GM12878 (cell line): Measurements from ENCODE around the gene DAGLA. TPM values are rescaled to one million over a fixed set of nuclear protein-coding genes. Genes with fewer than 3 reads are reported as not detected.

ENCODE experiments used
- ATAC-seq: fragments of 200-7000 bp; cut with Tn5 transposase; 3 replicates; pipeline ENCODE4 v1.9.1; 2020; ENCODE audit warnings: mild to moderate bottlenecking, moderate library complexity
- BruUV-seq: library from RNA; stranded (reverse); fragments of 400-500 nt; replicated peaks from 2 replicates; lab custom pipeline; 2021; lab: Mats Ljungman, UMichigan
- CTCF ChIA-PET: fragments of 300-600 bp; sonication (Branson Sonifier 250); formaldehyde crosslinking; extraction: SDS; loops from one replicate; lab custom pipeline; 2021; ENCODE audit warnings: inconsistent platforms; lab: Yijun Ruan, JAX
- POLR2A ChIA-PET: fragments of 350-600 bp; formaldehyde crosslinking; extraction: SDS; loops from one replicate; lab custom pipeline; 2021; ENCODE audit warnings: inconsistent platforms; lab: Charles Lee
- RAD21 ChIA-PET: fragments of 300-600 bp; sonication (Branson Sonifier 250); formaldehyde crosslinking; loops from one replicate; lab custom pipeline; 2023; ENCODE audit warnings: antibody characterized with exemption; ENCODE audit not compliant: unreplicated experiment; lab: Charles Lee
- SMC1A ChIA-PET: fragments of 300-600 bp; sonication (Branson Sonifier 250); formaldehyde crosslinking; loops from one replicate; lab custom pipeline; 2023; ENCODE audit not compliant: unreplicated experiment, uncharacterized antibody; lab: Charles Lee
- DNase-seq: peaks from one replicate; pipeline ENCODE4 v3.0.0-alpha.2; 2011; ENCODE audit warnings: low read depth, low spot score
- FAIRE-seq: peaks from 3 replicates; lab custom pipeline; 2011; peaks lifted over from hg19 to GRCh38; lab: Jason Lieb, UNC
- H2AFZ ChIP-seq: 2 replicates; pipeline ENCODE4 v1.6.0; 2011; ENCODE audit warnings: low read depth, low read length, control low read depth; ENCODE audit not compliant: control insufficient read depth
- H3K27ac ChIP-seq: 2 replicates; pipeline ENCODE4 v1.5.1; 2011; ENCODE audit warnings: control low read depth; ENCODE audit not compliant: control insufficient read depth, insufficient read depth
- H3K27me3 ChIP-seq, 2 experiments: replicated peaks in 1 of 2; 2 replicates each; pipeline versions ENCODE4 v1.6.0 to v1.6.1; 2011; ENCODE audit warnings: low read length in 1 of 2; ENCODE audit not compliant: control insufficient read depth in 2 of 2, insufficient read depth in 2 of 2
- H3K36me3 ChIP-seq, 2 experiments: 2 replicates each; pipeline ENCODE4 v1.5.1; 2011; ENCODE audit warnings: low read length in 1 of 2; ENCODE audit not compliant: control insufficient read depth in 2 of 2, insufficient read depth in 2 of 2
- H3K4me1 ChIP-seq: 2 replicates; pipeline ENCODE4 v1.6.1; 2011; ENCODE audit warnings: mild to moderate bottlenecking, low read length, moderate library complexity, mixed read lengths; ENCODE audit not compliant: control insufficient read depth, insufficient read depth
- H3K4me2 ChIP-seq: 2 replicates; pipeline ENCODE4 v1.6.0; 2011; ENCODE audit warnings: control low read depth; ENCODE audit not compliant: control insufficient read depth, insufficient read depth
- H3K4me3 ChIP-seq: fragments of 200-600 bp; sonication (generic); 2 replicates; pipeline ENCODE4 v1.5.1; 2016
- H3K79me2 ChIP-seq: 2 replicates; pipeline ENCODE4 v1.6.0; 2011; ENCODE audit warnings: low read length; ENCODE audit not compliant: control insufficient read depth, insufficient read depth
- H3K9ac ChIP-seq: 2 replicates; pipeline ENCODE4 v1.8.0; 2011; ENCODE audit warnings: low read length, control low read depth, mixed read lengths; ENCODE audit not compliant: control insufficient read depth, insufficient read depth
- H3K9me3 ChIP-seq: replicated peaks from 3 replicates; pipeline ENCODE4 v1.5.1; 2011; ENCODE audit warnings: mild to moderate bottlenecking, low read length; ENCODE audit not compliant: control insufficient read depth, insufficient read depth
- H4K20me1 ChIP-seq: 2 replicates; pipeline ENCODE4 v1.6.0; 2011; ENCODE audit not compliant: control insufficient read depth, insufficient read depth
- EGR1 ChIP-seq, 2 experiments: IDR thresholded peaks; 1 replicate in 1 of 2; 2 replicates in 1 of 2; pipeline ENCODE4 v1.6.1; 2011 to 2012; ENCODE audit warnings: low read depth in 2 of 2, low read length in 2 of 2, borderline replicate concordance in 1 of 2, mild to moderate bottlenecking in 1 of 2, moderate library complexity in 1 of 2
- IKZF2 ChIP-seq, 2 experiments: fragments of 450-650 bp; IDR thresholded peaks; 2 replicates each; pipeline ENCODE4 v1.6.1; 2017; ENCODE audit warnings: mild to moderate bottlenecking in 2 of 2, moderate library complexity in 2 of 2
- MYB ChIP-seq: fragments of 150-350 bp; IDR thresholded peaks from 2 replicates; pipeline ENCODE4 v1.6.1; 2014; ENCODE audit warnings: mild to moderate bottlenecking, low read depth, low read length, borderline replicate concordance
- SP1 ChIP-seq: IDR thresholded peaks from one replicate; pipeline ENCODE4 v1.6.1; 2011; ENCODE audit warnings: low read depth, low read length
- USF1 ChIP-seq: IDR thresholded peaks from 2 replicates; pipeline ENCODE4 v1.6.1; 2011; ENCODE audit warnings: borderline replicate concordance, low read depth, mild to moderate bottlenecking, moderate library complexity, mixed read lengths, low read length; ENCODE audit not compliant: insufficient read depth; ENCODE audit errors: extremely low read length
- USF2 ChIP-seq: IDR thresholded peaks from 2 replicates; pipeline ENCODE4 v1.6.1; 2011; ENCODE audit warnings: low read depth, low read length, improper control_type of control experiment, borderline replicate concordance
- ZBTB33 ChIP-seq: fragments of 450-650 bp; IDR thresholded peaks from 2 replicates; pipeline ENCODE4 v1.6.1; 2017; ENCODE audit warnings: mild to moderate bottlenecking
- ZNF622 ChIP-seq: fragments of 450-650 bp; IDR thresholded peaks from 2 replicates; pipeline ENCODE4 v1.6.1; 2017; ENCODE audit warnings: mild to moderate bottlenecking, inconsistent platforms
- ZZZ3 ChIP-seq: IDR thresholded peaks from 2 replicates; pipeline ENCODE4 v1.6.1; 2011; ENCODE audit warnings: low read depth; ENCODE audit not compliant: control insufficient read depth, insufficient read length
- WGBS: methylation state at CpG from one replicate; pipeline ENCODE4 v1.1.6; 2016; ENCODE audit warnings: low lambda C conversion rate; ENCODE audit not compliant: insufficient replicate concordance, insufficient coverage; ENCODE audit errors: missing lambda C conversion rate; 5-methylcytosine and 5-hydroxymethylcytosine counted together
- in situ Hi-C: fragments of 300-500 bp; cut with MboI; formaldehyde crosslinking; loops from 9 replicates; pipeline ENCODE4 v1.14.3; 2018; ENCODE audit warnings: mixed read lengths
- intact Hi-C: fragments of 100-400 bp; cut with micrococcal nuclease; formaldehyde crosslinking; loops from one replicate; pipeline ENCODE4 v1.14.2; 2022; ENCODE audit not compliant: unreplicated experiment
- polyA plus RNA-seq, 11 experiments: library from polyadenylated mRNA; depleted of rRNA in 4 of 11; unstranded in 6 of 11; stranded (reverse) in 5 of 11; fragments of >200 nt; fragmentation: Nextera tagmentation in 4 of 11; fragmentation: Illumina TruSeq in 1 of 11; extraction: Ambion mirVana in 4 of 11; extraction: Trizol in 1 of 11; gene quantifications; 1 replicate in 1 of 11; 2 replicates in 10 of 11; pipeline versions ENCODE4 v1.2.1 to v1.2.3, GENCODE V29; 2011 to 2016; ENCODE audit warnings: inconsistent platforms in 2 of 11, missing spikeins in 2 of 11, low read depth in 1 of 11
- total RNA-seq, 4 experiments: library from RNA; depleted of rRNA in 3 of 4; stranded (reverse); fragments of >200 nt in 3 of 4; fragmentation: Illumina TruSeq in 1 of 4; extraction: Trizol in 1 of 4; gene quantifications; 2 replicates each; pipeline versions ENCODE4 v1.2.1 to v1.2.3, GENCODE V29; 2013 to 2021

DAGLA gene
- total and polyA plus RNA-seq, 10 of the 15 experiments (the other 5 are each of a cell fraction or from before 2014, with no cell fraction given) = 0.05 TPM; not detected in 9

GRCh38 chr11:61683961-61684869 lies 4.0 kb downstream of the DAGLA start (continued):
- TF ChIP-seq ZBTB33 = no peak

GRCh38 chr11:61684870-61685616 lies 4.9 kb downstream of the DAGLA start:
- intact Hi-C loops = no loop called here
- no peak overlapping the region for H3K27ac ChIP-seq
- FAIRE-seq (no peak), DNase-seq (no peak), ATAC-seq (no peak)
- no peaks in the 10 kb centered on the region for H3K4me1 ChIP-seq
- 44% methylated on average over 14 of the region's 14 CpGs for WGBS
- TF ChIP-seq IKZF2 (IDR thresholded peaks at IDR 0.05) (no peak), USF2 (no peak), ZNF622 (no peak), ZZZ3 (no peak), EGR1 (IDR thresholded peaks at IDR 0.05; ENCODE audit: borderline replicate concordance in 1 of 2, low read depth in 2 of 2, low read length in 2 of 2) (no peak), SP1 (no peak), MYB (no peak), USF1 (no peak)
- BruUV-seq = no TSS peak
- no peaks in the 10 kb centered on the region for H3K36me3 ChIP-seq
- ChIA-PET POLR2A (no interaction called here), CTCF (no interaction called here), SMC1A (no interaction called here), RAD21 (no interaction called here)
- H3K9ac ChIP-seq = no peak overlapping the region
- no peak overlapping the region for H3K4me2 ChIP-seq
- H3K79me2 ChIP-seq = no peaks in the 10 kb centered on the region
- no peak overlapping the region for H2AFZ ChIP-seq
- no peak overlapping the region for H3K4me3 ChIP-seq
- peaks cover 6% of the 10 kb centered on the region in 2 experiments for H3K27me3 ChIP-seq
- no peaks in the 10 kb centered on the region for H3K9me3 ChIP-seq
- in situ Hi-C loops = no loop called here
- no peaks in the 10 kb centered on the region for H4K20me1 ChIP-seq
